Smooth muscle cell (in vitro differentiated cells): Measurements from ENCODE around the gene TEN1. TPM values are rescaled to one million over a fixed set of nuclear protein-coding genes. Genes with fewer than 3 reads are reported as not detected.

Experiments used
- DNase-seq: peaks from one replicate; lab custom pipeline; 2025; ENCODE audit not compliant: unreplicated experiment; lab: John Stamatoyannopoulos, UW
- H2AFZ ChIP-seq: fragments of 200-600 bp; sonication (generic); 2 replicates; pipeline ENCODE4 v1.6.0; 2016; ENCODE audit warnings: antibody characterized with exemption, low read depth, mild to moderate bottlenecking
- H3F3A ChIP-seq: fragments of 200-600 bp; sonication (generic); 2 replicates; pipeline ENCODE4 v1.6.0; 2017; ENCODE audit warnings: antibody characterized with exemption, low read depth
- H3K27ac ChIP-seq: fragments of 200-600 bp; sonication (generic); 2 replicates; pipeline ENCODE4 v1.5.1; 2016; ENCODE audit warnings: low read depth, mild to moderate bottlenecking
- H3K27me3 ChIP-seq: fragments of 200-600 bp; sonication (generic); 2 replicates; pipeline ENCODE4 v1.6.1; 2016; ENCODE audit warnings: low read depth, mild to moderate bottlenecking
- H3K36me3 ChIP-seq: fragments of 200-600 bp; sonication (generic); 2 replicates; pipeline ENCODE4 v1.5.1; 2016; ENCODE audit warnings: low read depth
- H3K4me1 ChIP-seq: fragments of 200-600 bp; sonication (generic); 2 replicates; pipeline ENCODE4 v1.5.1; 2016; ENCODE audit warnings: low read depth
- H3K4me2 ChIP-seq: fragments of 200-600 bp; sonication (generic); 2 replicates; pipeline ENCODE4 v1.6.0; 2016; ENCODE audit warnings: mild to moderate bottlenecking
- H3K4me3 ChIP-seq: fragments of 200-600 bp; sonication (generic); 2 replicates; pipeline ENCODE4 v1.5.1; 2016; ENCODE audit warnings: mild to moderate bottlenecking
- H3K79me2 ChIP-seq: fragments of 200-600 bp; sonication (generic); 2 replicates; pipeline ENCODE4 v1.6.0; 2016; ENCODE audit warnings: low read depth, mild to moderate bottlenecking
- H3K9ac ChIP-seq: fragments of 200-600 bp; sonication (generic); 2 replicates; pipeline ENCODE4 v1.6.0; 2016; ENCODE audit warnings: low read depth
- H3K9me3 ChIP-seq: fragments of 200-600 bp; sonication (generic); replicated peaks from 2 replicates; pipeline ENCODE4 v1.5.1; 2016; ENCODE audit warnings: low read depth
- H4K20me1 ChIP-seq: fragments of 200-600 bp; sonication (generic); 2 replicates; pipeline ENCODE4 v1.6.0; 2016; ENCODE audit warnings: low read depth
- WGBS: methylation state at CpG from one replicate; pipeline ENCODE4 v1.1.7; 2016; ENCODE audit warnings: low lambda C conversion rate; 5-methylcytosine and 5-hydroxymethylcytosine counted together
- polyA plus RNA-seq: library from polyadenylated mRNA; unstranded; fragments of >200 nt; fragmentation: Nextera tagmentation; extraction: Ambion mirVana; gene quantifications from 2 replicates; pipeline ENCODE4 v1.2.1, GENCODE V29; 2016
- total RNA-seq: library from RNA; depleted of rRNA; stranded (reverse); fragments of >200 nt; gene quantifications from 2 replicates; pipeline ENCODE4 v1.2.3, GENCODE V29; 2014
- TF ChIP-seq, protein P1 (sequence below): fragments of 200-600 bp; sonication (generic); IDR thresholded peaks from 2 replicates; pipeline ENCODE4 v1.5.1; 2017; ENCODE audit warnings: borderline replicate concordance, mild to moderate bottlenecking, antibody characterized with exemption; ENCODE audit not compliant: insufficient read depth, poor library complexity, severe bottlenecking

The TEN1 gene
- total and polyA plus RNA-seq, 2 experiments from 2014 or later: 15.5 to 19.2 TPM

DNA sequence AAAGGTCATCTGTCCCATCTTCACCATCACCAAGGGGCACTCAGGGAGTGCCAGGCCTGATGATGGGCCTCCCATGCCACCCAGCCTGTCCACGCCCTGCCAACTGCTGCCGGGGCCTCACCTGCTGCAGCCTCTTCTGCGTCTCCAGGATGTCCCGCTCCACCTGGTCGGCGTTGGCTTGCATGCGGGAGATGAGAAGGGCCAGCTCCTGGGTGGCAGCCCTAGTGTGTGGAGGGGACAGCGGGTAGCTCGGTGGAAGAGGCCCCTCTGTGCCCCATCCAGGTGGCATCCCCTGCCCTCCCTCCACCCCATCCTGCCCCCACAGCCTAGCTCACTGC, 44.8 kb downstream of the TEN1 start:
- Histone ChIP-seq H3K9me3 (no peaks in the 10 kb centered on the region), H3K4me2 (no peak overlapping the region), H3K4me3 (no peak overlapping the region), H3K9ac (no peak overlapping the region), H3K27ac (no peak overlapping the region), H3K36me3 (no peaks in the 10 kb centered on the region), H3K4me1 (no peaks in the 10 kb centered on the region), H4K20me1 (no peaks in the 10 kb centered on the region), H3F3A (no peaks in the 10 kb centered on the region), H3K27me3 (no peaks in the 10 kb centered on the region), H3K79me2 (no peaks in the 10 kb centered on the region), H2AFZ (no peak overlapping the region)
- WGBS: 92% methylated on average over 9 of the region's 9 CpGs
- TF ChIP-seq, protein P1, sequence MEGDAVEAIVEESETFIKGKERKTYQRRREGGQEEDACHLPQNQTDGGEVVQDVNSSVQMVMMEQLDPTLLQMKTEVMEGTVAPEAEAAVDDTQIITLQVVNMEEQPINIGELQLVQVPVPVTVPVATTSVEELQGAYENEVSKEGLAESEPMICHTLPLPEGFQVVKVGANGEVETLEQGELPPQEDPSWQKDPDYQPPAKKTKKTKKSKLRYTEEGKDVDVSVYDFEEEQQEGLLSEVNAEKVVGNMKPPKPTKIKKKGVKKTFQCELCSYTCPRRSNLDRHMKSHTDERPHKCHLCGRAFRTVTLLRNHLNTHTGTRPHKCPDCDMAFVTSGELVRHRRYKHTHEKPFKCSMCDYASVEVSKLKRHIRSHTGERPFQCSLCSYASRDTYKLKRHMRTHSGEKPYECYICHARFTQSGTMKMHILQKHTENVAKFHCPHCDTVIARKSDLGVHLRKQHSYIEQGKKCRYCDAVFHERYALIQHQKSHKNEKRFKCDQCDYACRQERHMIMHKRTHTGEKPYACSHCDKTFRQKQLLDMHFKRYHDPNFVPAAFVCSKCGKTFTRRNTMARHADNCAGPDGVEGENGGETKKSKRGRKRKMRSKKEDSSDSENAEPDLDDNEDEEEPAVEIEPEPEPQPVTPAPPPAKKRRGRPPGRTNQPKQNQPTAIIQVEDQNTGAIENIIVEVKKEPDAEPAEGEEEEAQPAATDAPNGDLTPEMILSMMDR: no peak
- no peak for DNase-seq

DNA sequence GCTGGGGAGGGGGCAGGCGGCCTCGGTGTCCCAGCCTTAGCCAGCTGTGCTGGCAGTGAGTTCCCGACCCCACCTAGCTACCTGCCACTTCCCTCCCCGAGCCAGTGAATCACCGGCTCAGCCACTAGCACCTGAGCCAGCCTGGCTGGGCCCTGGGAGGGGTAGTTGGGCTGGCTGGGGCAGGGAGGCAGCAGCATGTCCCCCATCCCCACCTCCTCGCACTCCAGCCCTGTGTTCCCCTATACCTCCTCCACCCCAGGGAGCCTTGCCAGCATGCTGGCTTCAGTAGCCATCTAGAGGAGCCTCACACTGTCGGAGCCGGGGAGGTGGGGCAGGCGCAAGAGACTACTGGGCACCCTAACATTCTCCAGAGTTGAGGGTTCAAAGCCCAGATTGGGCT, 45.3 kb downstream of the TEN1 start:
- Histone ChIP-seq H3K36me3 (no peaks in the 10 kb centered on the region), H3K9me3 (no peaks in the 10 kb centered on the region), H3K27me3 (no peaks in the 10 kb centered on the region), H3F3A (no peaks in the 10 kb centered on the region), H3K4me2 (no peak overlapping the region), H3K79me2 (no peaks in the 10 kb centered on the region), H2AFZ (no peak overlapping the region), H3K9ac (no peak overlapping the region), H3K4me1 (no peaks in the 10 kb centered on the region), H3K4me3 (no peak overlapping the region), H4K20me1 (no peaks in the 10 kb centered on the region), H3K27ac (no peak overlapping the region)
- TF ChIP-seq, protein P1: no peak
- no peak for DNase-seq
- WGBS: 84% methylated on average over 9 of the region's 9 CpGs

DNA sequence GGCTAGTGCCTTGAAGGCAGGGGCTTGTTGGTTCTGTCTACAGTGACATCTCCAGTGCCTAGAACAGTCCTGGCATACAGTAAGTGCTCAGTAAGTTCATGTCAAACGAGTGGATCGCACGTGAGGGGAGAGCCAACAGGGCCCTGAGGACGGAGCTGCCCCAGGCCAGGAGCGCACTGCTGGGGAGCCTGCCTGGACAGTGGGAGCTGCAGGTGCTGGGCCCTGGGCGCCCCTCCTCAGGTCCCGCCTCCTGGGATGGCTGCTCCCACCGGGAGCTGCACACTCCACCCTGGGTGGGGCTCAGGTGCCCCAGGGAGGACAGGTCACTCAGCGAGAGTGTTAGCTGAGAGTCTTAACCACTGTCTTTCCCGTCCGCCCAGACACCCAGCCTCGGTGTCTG, 46.3 kb downstream of the TEN1 start:
- Histone ChIP-seq H2AFZ (no peak overlapping the region), H3K79me2 (no peaks in the 10 kb centered on the region), H3K27ac (no peak overlapping the region), H3K4me3 (no peak overlapping the region), H3K36me3 (no peaks in the 10 kb centered on the region), H3F3A (no peaks in the 10 kb centered on the region), H3K9me3 (no peaks in the 10 kb centered on the region), H3K4me1 (peaks cover 4% of the 10 kb centered on the region), H3K27me3 (no peaks in the 10 kb centered on the region), H4K20me1 (no peaks in the 10 kb centered on the region), H3K9ac (no peak overlapping the region), H3K4me2 (no peak overlapping the region)
- TF ChIP-seq, protein P1: no peak
- no peak for DNase-seq
- 90% methylated on average over 12 of the region's 12 CpGs for WGBS

DNA sequence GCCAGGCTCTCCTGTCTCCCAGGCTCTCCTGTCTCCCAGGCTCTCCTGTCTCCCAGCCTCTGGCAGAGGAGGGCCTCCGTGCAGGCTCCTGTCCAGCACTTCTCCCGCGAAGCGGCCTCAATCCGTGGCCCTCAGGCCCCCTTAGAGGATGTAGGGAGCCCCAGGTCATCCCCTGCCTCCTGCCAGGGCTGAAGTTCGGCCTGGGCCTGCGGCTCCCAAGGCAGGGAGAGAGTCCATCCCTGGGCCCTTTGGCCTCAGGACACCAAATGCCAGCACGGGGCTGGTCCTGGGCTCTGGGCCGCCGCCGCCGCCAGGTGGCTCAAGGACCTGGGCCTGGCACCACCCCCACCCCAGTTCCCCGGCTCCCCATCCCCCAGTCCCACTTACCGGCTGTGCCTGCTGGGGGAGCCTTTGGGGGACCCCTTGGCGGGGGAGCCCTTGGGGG, 47.7 kb downstream of the TEN1 start:
- Histone ChIP-seq H3F3A (no peaks in the 10 kb centered on the region), H3K27me3 (no peaks in the 10 kb centered on the region), H3K4me2 (no peak overlapping the region), H3K4me3 (no peak overlapping the region), H2AFZ (no peak overlapping the region), H3K79me2 (no peaks in the 10 kb centered on the region), H3K27ac (no peak overlapping the region), H3K9ac (no peak overlapping the region), H4K20me1 (no peaks in the 10 kb centered on the region), H3K9me3 (no peaks in the 10 kb centered on the region), H3K4me1 (peaks cover 4% of the 10 kb centered on the region), H3K36me3 (no peaks in the 10 kb centered on the region)
- 93% methylated on average over 14 of the region's 15 CpGs for WGBS
- TF ChIP-seq, protein P1: no peak
- no peak for DNase-seq
